ENCODE measurements around the gene NSD1. TPM values are rescaled to one million over a fixed set of nuclear protein-coding genes. Genes with fewer than 3 reads are reported as not detected.

Gene NSD1
- total RNA-seq, 4 donors from 2014 or later: 25.4 to 32.7 (median 29.0) TPM

GRCh38 chr5:177228751-177229150 lies 95.2 kb downstream of the NSD1 start:
- no peak for DNase-seq
- Histone ChIP-seq H3K4me1 (peaks cover 29 to 39% of the 10 kb centered on the region in 2 donors), H3K27ac (no peak overlapping the region), H3K4me3 (no peak overlapping the region), H3K27me3 (no peaks in the 10 kb centered on the region), H3K36me3 (no peaks in the 10 kb centered on the region), H3K9me3 (no peaks in the 10 kb centered on the region)
- intact Hi-C loops (cut with DNase I; ENCODE audit: low total_unique reads) (no loop called here), in situ Hi-C loops (cut with MboI; ENCODE audit: low sequenced_read_pairs in 4 of 4) (no loop called here)
- TF ChIP-seq CTCF (IDR thresholded peaks at IDR 0.05 in 4 of 5, conservative IDR thresholded peaks at IDR 0.05 in 1 of 5) (peak in 1 of 5 experiments; percentile 19), POLR2A (IDR thresholded peaks at IDR 0.05) (no peak)
- no peak for ATAC-seq

GRCh38 chr5:177230660-177231059 lies 97.1 kb downstream of the NSD1 start:
- peaks cover 41 to 50% of the 10 kb centered on the region in 2 donors for H3K4me1 ChIP-seq
- in situ Hi-C loops (cut with MboI; ENCODE audit: low sequenced_read_pairs in 4 of 4): no loop called here
- H3K9me3 ChIP-seq: no peaks in the 10 kb centered on the region
- DNase-seq (no peak), ATAC-seq (no peak)
- H3K27me3 ChIP-seq: no peaks in the 10 kb centered on the region
- intact Hi-C loops (cut with DNase I; ENCODE audit: low total_unique reads): no loop called here
- TF ChIP-seq POLR2A (IDR thresholded peaks at IDR 0.05): no peak
- TF ChIP-seq CTCF (IDR thresholded peaks at IDR 0.05 in 4 of 5, conservative IDR thresholded peaks at IDR 0.05 in 1 of 5): no peak
- H3K4me3 ChIP-seq: no peak overlapping the region
- H3K27ac ChIP-seq: no peak overlapping the region
- peaks cover 0 to 4% of the 10 kb centered on the region in 2 donors for H3K36me3 ChIP-seq

GRCh38 chr5:177231479-177232250 lies 98.1 kb downstream of the NSD1 start:
- no peaks in the 10 kb centered on the region for H3K27me3 ChIP-seq
- no peaks in the 10 kb centered on the region for H3K9me3 ChIP-seq
- TF ChIP-seq CTCF (IDR thresholded peaks at IDR 0.05 in 4 of 5, conservative IDR thresholded peaks at IDR 0.05 in 1 of 5): no peak
- TF ChIP-seq POLR2A (IDR thresholded peaks at IDR 0.05): no peak
- no peak overlapping the region for H3K4me3 ChIP-seq
- no peak for ATAC-seq
- DNase-seq: no peak
- peaks cover 41 to 50% of the 10 kb centered on the region in 2 donors for H3K4me1 ChIP-seq
- H3K36me3 ChIP-seq: peaks cover 0 to 11% of the 10 kb centered on the region in 2 donors
- H3K27ac ChIP-seq: no peak overlapping the region
- in situ Hi-C loops (cut with MboI; ENCODE audit: low sequenced_read_pairs in 4 of 4): no loop called here
- intact Hi-C loops (cut with DNase I; ENCODE audit: low total_unique reads): no loop called here

- Histone ChIP-seq H3K4me3 (no peak overlapping the region), H3K27ac (peak overlapping the region in 1 of 4 donors; percentile 51), H3K9me3 (no peaks in the 10 kb centered on the region), H3K4me1 (peaks cover 41 to 50% of the 10 kb centered on the region in 2 donors), H3K36me3 (peaks cover 0 to 15% of the 10 kb centered on the region in 2 donors), H3K27me3 (no peaks in the 10 kb centered on the region)
- DNase-seq: no peak
- TF ChIP-seq CTCF (IDR thresholded peaks at IDR 0.05 in 4 of 5, conservative IDR thresholded peaks at IDR 0.05 in 1 of 5) (no peak), POLR2A (IDR thresholded peaks at IDR 0.05) (no peak)
- in situ Hi-C loops (cut with MboI; ENCODE audit: low sequenced_read_pairs in 4 of 4): no loop called here
- intact Hi-C loops (cut with DNase I; ENCODE audit: low total_unique reads): no loop called here
- ATAC-seq: no peak
Measured at GRCh38 chr5:177232358-177232757, 98.8 kb downstream of the NSD1 start.

All from gastrocnemius medialis (tissue), 4 donors.